Measurements from ENCODE around the gene MED17.

Gene MED17

GRCh38 chr11:93746101-93746500, 38.0 kb upstream of the MED17 start:
- Histone ChIP-seq H3K4me1 (ENCODE audit: low read length) (0 out of 2 replicates have a peak, but pooled peaks cover 3% of the 10 kb centered on the region), H3K9me3 (replicated peaks; ENCODE audit: insufficient read depth, low read length) (no peaks in the 10 kb centered on the region), H3K36me3 (replicated peaks; ENCODE audit: insufficient read depth, low read length) (0 out of 2 replicates have a peak, but pooled peaks cover 2% of the 10 kb centered on the region), H3K4me3 (ENCODE audit: low read length) (no peak overlapping the region), H3K27ac (ENCODE audit: low read length) (no peak overlapping the region), H3K27me3 (replicated peaks; ENCODE audit: insufficient read depth, low read length) (no peaks in the 10 kb centered on the region), H2AFZ (ENCODE audit: low read length) (no peak overlapping the region), H3F3A (ENCODE audit: insufficient read depth, low read length) (peaks cover 8% of the 10 kb centered on the region), H3K9ac (ENCODE audit: low read length) (no peak overlapping the region), H3K9me2 (replicated peaks; ENCODE audit: insufficient read depth, low read length) (no peaks in the 10 kb centered on the region), H4K20me1 (ENCODE audit: insufficient read depth, low read length) (no peaks in the 10 kb centered on the region), H3K4me2 (ENCODE audit: low read depth, low read length) (no peak overlapping the region), H3K79me2 (ENCODE audit: low read length) (peaks cover 22% of the 10 kb centered on the region)
- TF ChIP-seq CTCF (IDR thresholded peaks at IDR 0.05; ENCODE audit: low read length) (no peak), EZH2phosphoT487 (IDR thresholded peaks at IDR 0.05; ENCODE audit: low read length) (no peak), EZH2 (optimal IDR thresholded peaks at IDR 0.05; ENCODE audit: low read depth, low read length) (no peak)
- no peak for DNase-seq

GRCh38 chr11:93747122-93747521, 37.0 kb upstream of the MED17 start:
- Histone ChIP-seq H3K27ac (ENCODE audit: low read length) (no peak overlapping the region), H3K4me1 (ENCODE audit: low read length) (0 out of 2 replicates have a peak, but pooled peaks cover 3% of the 10 kb centered on the region), H3K36me3 (replicated peaks; ENCODE audit: insufficient read depth, low read length) (0 out of 2 replicates have a peak, but pooled peaks cover 2% of the 10 kb centered on the region), H4K20me1 (ENCODE audit: insufficient read depth, low read length) (no peaks in the 10 kb centered on the region), H3K9me2 (replicated peaks; ENCODE audit: insufficient read depth, low read length) (no peaks in the 10 kb centered on the region), H3K27me3 (replicated peaks; ENCODE audit: insufficient read depth, low read length) (no peaks in the 10 kb centered on the region), H3K4me2 (ENCODE audit: low read depth, low read length) (no peak overlapping the region), H3K4me3 (ENCODE audit: low read length) (no peak overlapping the region), H3K79me2 (ENCODE audit: low read length) (peaks cover 19% of the 10 kb centered on the region), H3F3A (ENCODE audit: insufficient read depth, low read length) (peaks cover under 1% of the 10 kb centered on the region; the same call in 1 of the 2 replicates), H3K9me3 (replicated peaks; ENCODE audit: insufficient read depth, low read length) (no peaks in the 10 kb centered on the region), H2AFZ (ENCODE audit: low read length) (no peak overlapping the region), H3K9ac (ENCODE audit: low read length) (no peak overlapping the region)
- no peak for TF ChIP-seq EZH2phosphoT487 (IDR thresholded peaks at IDR 0.05; ENCODE audit: low read length)
- TF ChIP-seq CTCF (IDR thresholded peaks at IDR 0.05; ENCODE audit: low read length) = no peak
- no peak for TF ChIP-seq EZH2 (optimal IDR thresholded peaks at IDR 0.05; ENCODE audit: low read depth, low read length)
- DNase-seq = no peak

GRCh38 chr11:93751001-93751400, 33.1 kb upstream of the MED17 start:
- Histone ChIP-seq H3K9ac (ENCODE audit: low read length) (no peak overlapping the region), H3K9me2 (replicated peaks; ENCODE audit: insufficient read depth, low read length) (no peaks in the 10 kb centered on the region), H2AFZ (ENCODE audit: low read length) (no peak overlapping the region), H3K9me3 (replicated peaks; ENCODE audit: insufficient read depth, low read length) (no peaks in the 10 kb centered on the region), H3K36me3 (replicated peaks; ENCODE audit: insufficient read depth, low read length) (no peaks in the 10 kb centered on the region), H3K4me3 (ENCODE audit: low read length) (no peak overlapping the region), H3K4me2 (ENCODE audit: low read depth, low read length) (no peak overlapping the region), H4K20me1 (ENCODE audit: insufficient read depth, low read length) (no peaks in the 10 kb centered on the region), H3K79me2 (ENCODE audit: low read length) (no peaks in the 10 kb centered on the region), H3K27ac (ENCODE audit: low read length) (no peak overlapping the region), H3K27me3 (replicated peaks; ENCODE audit: insufficient read depth, low read length) (no peaks in the 10 kb centered on the region), H3F3A (ENCODE audit: insufficient read depth, low read length) (no peaks in the 10 kb centered on the region), H3K4me1 (ENCODE audit: low read length) (no peaks in the 10 kb centered on the region)
- TF ChIP-seq EZH2phosphoT487 (IDR thresholded peaks at IDR 0.05; ENCODE audit: low read length) (no peak), CTCF (IDR thresholded peaks at IDR 0.05; ENCODE audit: low read length) (no peak), EZH2 (optimal IDR thresholded peaks at IDR 0.05; ENCODE audit: low read depth, low read length) (no peak)
- DNase-seq = no peak

Data from MM.1S (cell line).